Measurements from ENCODE around the gene UNC50.
"Not testable (repeated sequence)": the region's sequence is repeated elsewhere in the genome, so short reads cannot be mapped to it uniquely, and the experiment has no call there.

UNC50 gene

DNA sequence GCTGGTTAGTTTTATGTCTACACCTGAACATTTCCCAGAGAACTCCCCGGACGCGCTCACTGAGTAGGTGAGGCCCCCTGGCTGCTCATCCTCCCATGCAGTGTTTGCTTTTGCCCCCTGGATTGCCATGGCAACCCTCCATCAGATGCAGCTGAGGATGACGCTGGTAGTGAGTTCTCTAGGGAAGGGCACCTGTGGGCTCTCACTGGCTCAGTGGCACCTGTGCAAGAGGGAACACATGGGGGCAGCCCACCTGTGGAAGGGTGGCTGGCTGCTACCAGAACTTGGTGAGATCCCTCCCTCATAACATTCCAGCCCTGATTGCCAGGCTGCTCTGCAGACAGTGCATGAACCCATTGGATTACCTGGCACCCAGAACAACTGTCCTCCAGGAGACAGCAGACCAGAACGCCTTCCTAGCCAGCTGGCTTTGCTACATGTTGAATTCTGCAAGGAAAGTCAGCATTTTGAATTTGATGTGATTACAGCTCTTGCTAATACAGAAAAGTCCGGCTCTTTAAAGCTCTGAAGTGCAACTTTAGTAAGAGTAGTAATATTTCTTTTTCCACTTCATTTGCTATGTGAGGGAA lies 21.7 kb upstream of the UNC50 start:
- TF ChIP-seq, protein P1, sequence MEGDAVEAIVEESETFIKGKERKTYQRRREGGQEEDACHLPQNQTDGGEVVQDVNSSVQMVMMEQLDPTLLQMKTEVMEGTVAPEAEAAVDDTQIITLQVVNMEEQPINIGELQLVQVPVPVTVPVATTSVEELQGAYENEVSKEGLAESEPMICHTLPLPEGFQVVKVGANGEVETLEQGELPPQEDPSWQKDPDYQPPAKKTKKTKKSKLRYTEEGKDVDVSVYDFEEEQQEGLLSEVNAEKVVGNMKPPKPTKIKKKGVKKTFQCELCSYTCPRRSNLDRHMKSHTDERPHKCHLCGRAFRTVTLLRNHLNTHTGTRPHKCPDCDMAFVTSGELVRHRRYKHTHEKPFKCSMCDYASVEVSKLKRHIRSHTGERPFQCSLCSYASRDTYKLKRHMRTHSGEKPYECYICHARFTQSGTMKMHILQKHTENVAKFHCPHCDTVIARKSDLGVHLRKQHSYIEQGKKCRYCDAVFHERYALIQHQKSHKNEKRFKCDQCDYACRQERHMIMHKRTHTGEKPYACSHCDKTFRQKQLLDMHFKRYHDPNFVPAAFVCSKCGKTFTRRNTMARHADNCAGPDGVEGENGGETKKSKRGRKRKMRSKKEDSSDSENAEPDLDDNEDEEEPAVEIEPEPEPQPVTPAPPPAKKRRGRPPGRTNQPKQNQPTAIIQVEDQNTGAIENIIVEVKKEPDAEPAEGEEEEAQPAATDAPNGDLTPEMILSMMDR (IDR thresholded peaks at IDR 0.05; ENCODE audit: low read depth, low read length): no peak
- Histone ChIP-seq H3K27me3 (no peaks in the 10 kb centered on the region), H3K36me3 (no peaks in the 10 kb centered on the region), H3K9me3 (no peaks in the 10 kb centered on the region), H3K4me1 (no peaks in the 10 kb centered on the region), H3K4me3 (ENCODE audit: low read depth, low read length) (no peak overlapping the region)
- no peak for DNase-seq

DNA sequence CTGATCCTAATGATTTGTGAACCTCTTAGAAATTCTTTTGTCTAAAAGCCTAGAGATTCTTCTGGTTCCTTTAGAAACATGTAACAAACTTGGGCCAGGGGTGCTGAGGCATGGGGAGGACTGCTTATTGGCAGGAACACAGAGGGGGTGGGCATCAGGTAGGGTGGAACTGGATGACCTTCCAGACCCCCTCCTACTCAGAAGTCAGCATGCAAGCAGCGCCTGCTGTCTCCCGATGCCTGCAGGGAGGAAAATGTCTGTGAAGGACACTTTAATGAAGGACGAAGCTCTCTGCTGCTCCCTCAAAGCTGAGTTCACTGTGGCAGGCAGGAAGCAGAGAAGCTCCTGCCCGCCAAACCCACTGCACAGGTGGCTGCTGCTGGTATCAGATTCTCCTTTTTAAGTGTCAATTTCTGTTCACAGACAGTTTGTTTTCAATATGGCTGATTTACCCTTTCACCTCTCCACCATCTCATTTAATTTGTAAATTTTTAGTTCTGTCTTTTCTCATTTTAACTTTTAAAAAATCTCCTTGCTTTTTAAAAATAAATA lies 19.4 kb upstream of the UNC50 start:
- no peaks in the 10 kb centered on the region for H3K9me3 ChIP-seq
- DNase-seq: no peak
- TF ChIP-seq, protein P1 (IDR thresholded peaks at IDR 0.05; ENCODE audit: low read depth, low read length): no peak

DNA sequence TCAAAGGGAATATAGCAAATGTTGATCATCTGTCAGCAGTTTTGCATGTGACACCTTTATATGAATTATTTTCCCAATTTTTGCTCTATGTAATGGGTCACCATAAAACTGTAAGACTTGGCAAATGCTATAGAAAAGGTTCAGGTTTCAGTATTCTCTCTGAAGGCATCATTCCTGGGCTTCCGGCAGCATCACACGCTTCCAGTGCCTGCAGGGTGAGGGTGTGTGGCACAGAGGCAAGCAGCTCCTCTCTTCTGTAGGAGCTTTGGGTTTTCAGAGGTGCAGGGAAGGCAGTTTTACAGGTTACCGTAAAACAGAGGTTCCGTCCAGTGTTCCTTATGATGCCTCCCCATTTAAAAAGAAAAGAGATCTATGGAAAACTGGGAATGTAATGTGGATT lies 18.9 kb upstream of the UNC50 start:
- TF ChIP-seq, protein P1 (IDR thresholded peaks at IDR 0.05; ENCODE audit: low read depth, low read length): no peak
- no peak for DNase-seq
- no peak overlapping the region for H3K4me3 ChIP-seq (ENCODE audit: low read depth, low read length)
- H3K4me1 ChIP-seq: no peaks in the 10 kb centered on the region
- no peaks in the 10 kb centered on the region for H3K27me3 ChIP-seq
- no peaks in the 10 kb centered on the region for H3K9me3 ChIP-seq
- H3K36me3 ChIP-seq: no peaks in the 10 kb centered on the region

More for the DNA sequence above, 19.4 kb upstream of the UNC50 start:
- no peaks in the 10 kb centered on the region for H3K36me3 ChIP-seq
- H3K4me1 ChIP-seq: no peaks in the 10 kb centered on the region
- no peak overlapping the region for H3K4me3 ChIP-seq (ENCODE audit: low read depth, low read length)
- no peaks in the 10 kb centered on the region for H3K27me3 ChIP-seq

DNA sequence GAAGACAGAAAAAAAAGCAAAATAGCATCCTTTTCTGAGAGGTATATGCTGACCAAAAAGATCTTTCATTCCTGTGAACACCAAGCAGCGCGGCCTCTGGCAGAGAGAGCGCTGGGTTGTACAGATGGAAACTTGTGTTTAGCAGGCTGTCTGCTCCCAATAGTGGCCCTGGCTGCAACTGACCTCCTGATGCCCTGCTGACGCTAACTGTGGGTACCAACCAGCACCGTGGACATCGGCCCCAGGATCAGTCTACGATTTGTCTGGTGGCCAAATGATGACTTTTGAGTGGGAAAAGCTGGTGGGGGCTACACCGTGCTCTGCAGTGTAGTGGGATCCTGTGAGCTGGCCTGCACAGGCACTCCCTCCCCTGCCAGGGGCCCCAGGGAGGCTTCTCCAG lies 15.8 kb upstream of the UNC50 start:
- Histone ChIP-seq H3K4me1 (no peaks in the 10 kb centered on the region), H3K9me3 (no peaks in the 10 kb centered on the region), H3K36me3 (no peaks in the 10 kb centered on the region), H3K4me3 (ENCODE audit: low read depth, low read length) (no peak overlapping the region), H3K27me3 (no peaks in the 10 kb centered on the region)
- DNase-seq: no peak
- TF ChIP-seq, protein P1 (IDR thresholded peaks at IDR 0.05; ENCODE audit: low read depth, low read length): no peak

DNA sequence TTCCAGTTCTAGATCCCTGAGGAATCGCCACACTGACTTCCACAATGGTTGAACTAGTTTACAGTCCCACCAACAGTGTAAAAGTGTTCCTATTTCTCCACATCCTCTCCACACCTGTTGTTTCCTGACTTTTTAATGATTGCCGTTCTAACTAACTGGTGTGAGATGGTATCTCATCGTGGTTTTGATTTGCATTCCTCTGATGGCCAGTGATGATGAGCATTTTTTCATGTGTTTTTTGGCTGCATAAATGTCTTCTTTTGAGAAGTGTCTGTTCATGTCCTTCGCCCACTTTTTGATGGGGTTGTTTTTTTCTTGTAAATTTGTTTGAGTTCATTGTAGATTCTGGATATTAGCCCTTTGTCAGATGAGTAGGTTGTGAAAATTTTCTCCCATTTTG lies 13.7 kb upstream of the UNC50 start:
- not testable (repeated sequence) for H3K36me3 ChIP-seq; H3K4me1 ChIP-seq; H3K4me3 ChIP-seq (ENCODE audit: low read depth, low read length); H3K27me3 ChIP-seq; H3K9me3 ChIP-seq; DNase-seq

DNA sequence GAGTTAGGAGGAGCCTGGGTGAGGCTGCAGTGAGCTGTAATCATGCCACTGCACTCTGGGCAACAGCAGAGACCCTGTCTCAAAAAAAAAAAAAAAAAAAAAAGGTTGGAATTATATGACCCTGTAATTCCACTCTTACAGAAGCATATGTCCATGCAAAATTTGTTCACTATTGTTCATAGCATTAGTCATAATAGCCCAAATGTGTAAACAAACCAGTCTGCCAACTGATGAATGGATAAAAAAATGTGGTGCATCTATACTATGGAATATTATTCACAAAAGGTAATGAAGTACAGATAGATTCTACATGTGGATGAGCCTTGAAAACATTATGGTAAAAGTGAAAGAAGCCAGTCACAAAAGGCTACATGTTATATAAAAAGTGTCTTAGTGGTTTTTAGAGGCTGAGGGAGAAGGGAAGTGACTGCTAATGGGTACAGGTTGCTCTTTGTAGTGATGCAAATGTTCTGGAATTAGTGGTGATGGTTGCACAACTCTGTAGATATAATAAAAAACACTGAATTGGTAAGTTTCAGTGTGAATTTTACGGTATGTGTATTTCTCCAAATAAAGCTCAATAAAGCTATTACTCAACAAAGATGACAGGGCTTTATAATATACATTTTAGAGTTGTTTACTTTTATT lies 9.5 kb upstream of the UNC50 start:
- Histone ChIP-seq H3K27me3 (no peaks in the 10 kb centered on the region), H3K9me3 (no peaks in the 10 kb centered on the region), H3K4me1 (no peaks in the 10 kb centered on the region), H3K4me3 (ENCODE audit: low read depth, low read length) (no peak overlapping the region), H3K36me3 (peaks cover 2% of the 10 kb centered on the region; the same call in 1 of the 2 replicates)
- no peak for DNase-seq
- TF ChIP-seq, protein P1 (IDR thresholded peaks at IDR 0.05; ENCODE audit: low read depth, low read length): no peak
